Measurements from ENCODE around the gene PDIA2. TPM values are rescaled to one million over a fixed set of nuclear protein-coding genes. Genes with fewer than 3 reads are reported as not detected.

Gene PDIA2
- total and polyA plus RNA-seq, 2 donors (not counting 3 experiments of a cell fraction or from before 2014, with no cell fraction given) = 0.63 TPM; not detected in 1

- Histone ChIP-seq H3K9me1 (replicated peaks; ENCODE audit: control insufficient read depth, extremely low read depth, insufficient read depth, low read length) (no peaks in the 10 kb centered on the region), H3K27ac (ENCODE audit: insufficient read depth, low read depth, low read length) (no peak overlapping the region), H2AFZ (ENCODE audit: low read depth, low read length) (no peak overlapping the region), H3K9ac (replicated peaks; ENCODE audit: extremely low read depth, insufficient read depth, low read length) (no peak overlapping the region), H3K79me2 (ENCODE audit: control insufficient read depth, insufficient read depth, low read length) (no peaks in the 10 kb centered on the region), H3K27me3 (ENCODE audit: control insufficient read depth in 2 of 2, insufficient read depth in 2 of 2, low read length in 2 of 2) (no peaks in the 10 kb centered on the region), H3K4me1 (ENCODE audit: control insufficient read depth, extremely low read depth, insufficient read depth, low read length) (no peaks in the 10 kb centered on the region), H4K20me1 (replicated peaks; ENCODE audit: control insufficient read depth, extremely low read depth, insufficient read depth, low read length) (no peaks in the 10 kb centered on the region), H3K4me2 (ENCODE audit: insufficient read depth, low read length) (no peak overlapping the region), H3K9me3 (replicated peaks; ENCODE audit: control insufficient read depth, insufficient read depth, low read length) (no peaks in the 10 kb centered on the region), H3K36me3 (ENCODE audit: control insufficient read depth in 2 of 2, extremely low read depth in 1 of 2, insufficient read depth in 2 of 2, low read length in 2 of 2) (peaks cover 0 to 7% of the 10 kb centered on the region in 2 experiments), H3K4me3 (replicated peaks in 1 of 3; ENCODE audit: insufficient read depth in 1 of 3, low read depth in 1 of 3, low read length in 3 of 3) (no peak overlapping the region)
- intact Hi-C loops (cut with micrococcal nuclease) = no loop called here
- ChIA-PET CTCF (no interaction called here), POLR2A (no interaction called here)
- no TSS peak for BruUV-seq (replicated peaks)
- TF ChIP-seq POLR2AphosphoS5 (IDR thresholded peaks at IDR 0.05; ENCODE audit: insufficient read depth, low read depth, low read length) (no peak), JUN (IDR thresholded peaks at IDR 0.05; ENCODE audit: borderline replicate concordance, insufficient read depth, insufficient read length, low read depth) (no peak), MYC (IDR thresholded peaks at IDR 0.05; ENCODE audit: low read depth, low read length) (no peak), MAX (IDR thresholded peaks at IDR 0.05; ENCODE audit: insufficient read depth, insufficient read length) (no peak), CTCF (IDR thresholded peaks at IDR 0.05; ENCODE audit: extremely low read depth in 1 of 2, insufficient read depth in 1 of 2, low read depth in 1 of 2, low read length in 2 of 2) (no peak), GATA2 (IDR thresholded peaks at IDR 0.05; ENCODE audit: insufficient read depth, insufficient read length, low read depth, low read length) (no peak), POLR2A (IDR thresholded peaks at IDR 0.05; ENCODE audit: low read depth, low read length) (no peak), EZH2 (IDR thresholded peaks at IDR 0.05; ENCODE audit: borderline replicate concordance, low read depth, low read length, severe bottlenecking) (no peak), FOS (IDR thresholded peaks at IDR 0.05; ENCODE audit: borderline replicate concordance, insufficient read depth, low read length) (no peak)
- no peak for FAIRE-seq
- dilution Hi-C loops (cut with MboI; ENCODE audit: extremely low pct_ligation_motif_present, low sequenced_read_pairs) = no loop called here
- no peak for DNase-seq (ENCODE audit: low read depth, low spot score)
Measured at GRCh38 chr16:268141-269053, 14.6 kb upstream of the PDIA2 start.
